GM13976 (cell line): Measurements from ENCODE around the gene LRIT1.

Source experiments
- DNase-seq: peaks from one replicate; pipeline ENCODE4 v3.0.0; 2012; ENCODE audit warnings: low spot score
- CTCF ChIP-seq: IDR thresholded peaks from 2 replicates; pipeline ENCODE4 v1.5.1; 2012; ENCODE audit warnings: borderline replicate concordance, mild to moderate bottlenecking; ENCODE audit not compliant: insufficient read depth; ENCODE audit errors: extremely low read depth, missing control alignments, control extremely low read depth
- in situ Hi-C: fragments of 300-500 bp; cut with MboI; formaldehyde crosslinking; loops from one replicate; pipeline ENCODE4 v1.12.0; 2022; ENCODE audit warnings: low sequenced_read_pairs, mixed read lengths, inconsistent platforms; ENCODE audit not compliant: unreplicated experiment

The LRIT1 gene

GRCh38 chr10:84196941-84197340 lies 44.4 kb downstream of the LRIT1 start:
- in situ Hi-C loops = no loop called here
- no peak for TF ChIP-seq CTCF
- no peak for DNase-seq

GRCh38 chr10:84196083-84196482 lies 45.3 kb downstream of the LRIT1 start:
- DNase-seq = no peak
- TF ChIP-seq CTCF = no peak
- in situ Hi-C loops = no loop called here

- no peak for TF ChIP-seq CTCF
- in situ Hi-C loops = no loop called here
- DNase-seq = no peak
Observed at GRCh38 chr10:84195044-84195830, 46.1 kb downstream of the LRIT1 start.

- TF ChIP-seq CTCF = no peak
- DNase-seq = peak; percentile 85
- in situ Hi-C loops = no loop called here
Observed at GRCh38 chr10:84194424-84195043, 46.8 kb downstream of the LRIT1 start, which contains the start of gene CDHR1. Gene CDHR1 (plus strand): TSS chr10:84194537. CDS start chr10:84194761, 224 bp downstream.

- no peak for TF ChIP-seq CTCF
- in situ Hi-C loops = no loop called here
- no peak for DNase-seq
Observed at GRCh38 chr10:84193846-84194423, 47.4 kb downstream of the LRIT1 start.

GRCh38 chr10:84193327-84193726 lies 48.0 kb downstream of the LRIT1 start:
- DNase-seq = no peak
- in situ Hi-C loops = no loop called here
- no peak for TF ChIP-seq CTCF
